ENCODE results near the gene ABCB1. TPM values are rescaled to one million over a fixed set of nuclear protein-coding genes. Genes with fewer than 3 reads are reported as not detected.

Gene ABCB1
- total and polyA plus RNA-seq, 10 of the 15 experiments (the other 5 are each of a cell fraction or from before 2014, with no cell fraction given): 0.40 to 13.9 (median 1.9) TPM

DNA sequence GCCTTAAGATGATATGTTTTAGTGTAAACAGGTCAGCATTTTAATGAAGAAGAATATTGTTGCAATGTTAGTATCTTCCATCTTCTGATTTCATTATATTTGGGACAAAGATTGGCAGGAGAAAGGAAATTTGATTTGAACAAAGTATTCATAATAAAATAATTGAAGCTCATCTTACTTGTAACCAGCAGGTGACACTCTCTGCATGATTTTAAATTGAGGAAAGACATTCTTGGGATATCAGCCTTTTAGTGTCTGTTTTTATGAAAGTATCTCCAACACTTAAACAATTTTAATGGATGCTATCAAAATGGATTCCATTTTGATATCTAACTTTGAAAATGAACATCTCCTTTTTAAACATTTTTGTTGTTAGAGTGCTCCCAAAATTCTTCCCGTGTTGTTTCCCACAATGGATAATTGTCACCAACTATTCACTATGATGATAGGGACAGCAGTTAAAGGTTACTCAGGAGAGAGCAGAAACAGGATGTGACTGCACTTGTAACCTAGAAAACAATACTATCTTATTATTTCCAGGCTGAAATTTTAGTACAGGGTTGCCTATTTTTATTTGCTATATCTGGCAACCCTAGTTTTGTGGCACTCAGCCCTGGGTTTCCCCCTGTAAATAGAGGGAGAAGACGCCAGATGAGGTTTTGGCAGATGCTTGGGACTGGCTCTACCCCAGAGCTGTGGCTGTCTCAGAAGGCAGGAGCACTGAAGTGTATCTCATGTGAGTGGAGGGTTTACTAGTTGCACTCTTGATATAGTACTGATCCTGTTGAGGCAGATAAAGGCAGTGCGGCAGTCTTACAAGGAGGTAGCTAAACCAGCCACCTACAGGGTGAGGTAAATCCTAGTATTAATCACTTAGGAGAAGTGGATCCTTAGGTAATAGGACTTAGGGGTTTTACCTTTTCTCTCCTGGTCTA is 94.2 kb downstream of the ABCB1 start:
- H3K4me2 ChIP-seq (ENCODE audit: control insufficient read depth, insufficient read depth): no peak overlapping the region
- H3K79me2 ChIP-seq (ENCODE audit: control insufficient read depth, insufficient read depth, low read length): no peaks in the 10 kb centered on the region
- SMC1A ChIA-PET (ENCODE audit: uncharacterized antibody, unreplicated experiment): interaction anchor here (0.6 to 3.8 kb wide), 32 partner anchors 9 to 663 kb away, joined by 3 to 32 read pairs (median 4); partner anchors contain the start of gene ABCB1
- no peaks in the 10 kb centered on the region for H3K9me3 ChIP-seq (replicated peaks; ENCODE audit: control insufficient read depth, insufficient read depth, low read length)
- BruUV-seq (replicated peaks): no TSS peak
- no peak overlapping the region for H3K9ac ChIP-seq (ENCODE audit: control insufficient read depth, insufficient read depth, low read length)
- peak overlapping the region; percentile 45 for H2AFZ ChIP-seq (ENCODE audit: control insufficient read depth, low read depth, low read length)
- no peaks in the 10 kb centered on the region for H4K20me1 ChIP-seq (ENCODE audit: control insufficient read depth, insufficient read depth)
- RAD21 ChIA-PET (ENCODE audit: unreplicated experiment): interaction anchor here (0.6 to 2.7 kb wide), 26 partner anchors 19 to 706 kb away, joined by 3 to 33 read pairs (median 4); partner anchors contain the start of gene ABCB1
- no peak overlapping the region for H3K4me3 ChIP-seq
- H3K27me3 ChIP-seq (replicated peaks in 1 of 2; ENCODE audit: control insufficient read depth in 2 of 2, insufficient read depth in 2 of 2, low read length in 1 of 2): no peaks in the 10 kb centered on the region
- no peak overlapping the region for H3K27ac ChIP-seq (ENCODE audit: control insufficient read depth, insufficient read depth)
- no peaks in the 10 kb centered on the region for H3K4me1 ChIP-seq (ENCODE audit: control insufficient read depth, insufficient read depth, low read length)
- in situ Hi-C loops (cut with MboI) (loop anchor here (10.0 kb wide), 1 partner anchor 608 kb away; no protein-coding TSS in a partner anchor), intact Hi-C loops (cut with micrococcal nuclease; ENCODE audit: unreplicated experiment) (loop anchor here (5.0 kb wide), 4 partner anchors 116 to 606 kb away; partner anchors contain the start of genes DBF4 and SLC25A40)
- H3K36me3 ChIP-seq (ENCODE audit: control insufficient read depth in 2 of 2, insufficient read depth in 2 of 2, low read length in 1 of 2): no peaks in the 10 kb centered on the region
- FAIRE-seq: no peak
- POLR2A ChIA-PET: interaction anchor here (0.6 kb wide), 1 partner anchor 282 kb away, joined by 3 read pairs; no protein-coding TSS in a partner anchor
- no peak for DNase-seq (ENCODE audit: low read depth, low spot score)
- TF ChIP-seq CHD2 (IDR thresholded peaks at IDR 0.05; ENCODE audit: borderline replicate concordance, low read depth, low read length) (no peak), E4F1 (IDR thresholded peaks at IDR 0.05; ENCODE audit: borderline replicate concordance, partially characterized antibody) (no peak), RAD21 (IDR thresholded peaks at IDR 0.05; ENCODE audit: insufficient read depth, low read depth, low read length) (peak; percentile 69), CHD4 (IDR thresholded peaks at IDR 0.05) (no peak), SMC3 (IDR thresholded peaks at IDR 0.05; ENCODE audit: borderline replicate concordance, low read length) (peak; percentile 50; the same call in 1 of the 2 replicates), ZNF24 (IDR thresholded peaks at IDR 0.05) (no peak), HSF1 (IDR thresholded peaks at IDR 0.05; ENCODE audit: low read depth, low read length) (no peak)
- TF ChIP-seq, protein P1, sequence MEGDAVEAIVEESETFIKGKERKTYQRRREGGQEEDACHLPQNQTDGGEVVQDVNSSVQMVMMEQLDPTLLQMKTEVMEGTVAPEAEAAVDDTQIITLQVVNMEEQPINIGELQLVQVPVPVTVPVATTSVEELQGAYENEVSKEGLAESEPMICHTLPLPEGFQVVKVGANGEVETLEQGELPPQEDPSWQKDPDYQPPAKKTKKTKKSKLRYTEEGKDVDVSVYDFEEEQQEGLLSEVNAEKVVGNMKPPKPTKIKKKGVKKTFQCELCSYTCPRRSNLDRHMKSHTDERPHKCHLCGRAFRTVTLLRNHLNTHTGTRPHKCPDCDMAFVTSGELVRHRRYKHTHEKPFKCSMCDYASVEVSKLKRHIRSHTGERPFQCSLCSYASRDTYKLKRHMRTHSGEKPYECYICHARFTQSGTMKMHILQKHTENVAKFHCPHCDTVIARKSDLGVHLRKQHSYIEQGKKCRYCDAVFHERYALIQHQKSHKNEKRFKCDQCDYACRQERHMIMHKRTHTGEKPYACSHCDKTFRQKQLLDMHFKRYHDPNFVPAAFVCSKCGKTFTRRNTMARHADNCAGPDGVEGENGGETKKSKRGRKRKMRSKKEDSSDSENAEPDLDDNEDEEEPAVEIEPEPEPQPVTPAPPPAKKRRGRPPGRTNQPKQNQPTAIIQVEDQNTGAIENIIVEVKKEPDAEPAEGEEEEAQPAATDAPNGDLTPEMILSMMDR (IDR thresholded peaks at IDR 0.05 in 2 of 3, conservative IDR thresholded peaks at IDR 0.05 in 1 of 3; ENCODE audit: control insufficient read depth in 2 of 3, extremely low read depth in 1 of 3, insufficient read depth in 1 of 3, low read depth in 3 of 3, low read length in 3 of 3): peak; percentile 12 to 55 (median 31); a peak in 4 of 6 replicates
- ATAC-seq: peak; percentile 57
- 64% methylated on average over 3 of the region's 3 CpGs for WGBS (ENCODE audit: insufficient coverage, insufficient replicate concordance, low lambda C conversion rate, missing lambda C conversion rate)
- CTCF ChIA-PET: interaction anchor here (0.7 to 3.9 kb wide), 46 partner anchors 9 to 663 kb away, joined by 3 to 31 read pairs (median 3); partner anchors contain the start of genes ABCB1 and RUNDC3B

Data from GM12878 (cell line).